Stimulated activated CD8-positive, alpha-beta memory T cell treated with anti-CD3 and anti-CD28 coated beads, Interleukin-4, amount 100 ng/mL, for 48 hours (primary cell): ENCODE results near the gene RTP2.
A peak's percentile ranks its signal among the peaks of the same experiment; 100 is the strongest.

Experiments
- DNase-seq: peaks from one replicate; pipeline ENCODE4 v3.0.0-alpha.2; 2020

RTP2 gene, protein sequence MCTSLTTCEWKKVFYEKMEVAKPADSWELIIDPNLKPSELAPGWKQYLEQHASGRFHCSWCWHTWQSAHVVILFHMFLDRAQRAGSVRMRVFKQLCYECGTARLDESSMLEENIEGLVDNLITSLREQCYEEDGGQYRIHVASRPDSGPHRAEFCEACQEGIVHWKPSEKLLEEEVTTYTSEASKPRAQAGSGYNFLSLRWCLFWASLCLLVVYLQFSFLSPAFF

DNA sequence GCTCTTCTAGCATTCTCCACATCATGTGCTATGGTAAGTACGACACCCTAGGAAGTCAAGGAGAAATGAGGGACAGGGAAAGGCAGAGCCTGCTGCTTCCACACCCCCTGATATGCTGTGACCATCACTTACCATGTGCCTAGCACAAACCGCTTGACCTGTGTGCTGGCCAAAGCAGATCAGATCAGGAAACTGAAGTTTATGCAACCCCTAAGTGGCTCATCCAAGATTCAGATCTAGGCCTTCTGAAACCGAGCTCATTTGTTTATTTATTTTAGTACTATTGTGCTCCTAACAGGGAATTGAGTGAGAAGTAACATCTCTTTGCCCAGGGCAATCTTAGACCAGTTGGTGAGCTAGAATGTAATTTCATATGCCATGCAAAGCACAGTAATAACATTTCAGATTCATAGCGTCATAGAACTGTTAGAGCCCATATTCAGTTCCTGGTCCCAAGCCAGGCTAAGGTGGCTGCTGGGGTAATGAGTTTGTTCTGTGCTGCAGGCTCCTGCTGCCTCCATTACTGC is at the start of gene RTP2:
TSS of gene RTP2 (minus strand) at position 51 of the 527 bp plus-strand sequence. CDS start 429 bp downstream, outside the sequence.
- DNase-seq = no peak

DNA sequence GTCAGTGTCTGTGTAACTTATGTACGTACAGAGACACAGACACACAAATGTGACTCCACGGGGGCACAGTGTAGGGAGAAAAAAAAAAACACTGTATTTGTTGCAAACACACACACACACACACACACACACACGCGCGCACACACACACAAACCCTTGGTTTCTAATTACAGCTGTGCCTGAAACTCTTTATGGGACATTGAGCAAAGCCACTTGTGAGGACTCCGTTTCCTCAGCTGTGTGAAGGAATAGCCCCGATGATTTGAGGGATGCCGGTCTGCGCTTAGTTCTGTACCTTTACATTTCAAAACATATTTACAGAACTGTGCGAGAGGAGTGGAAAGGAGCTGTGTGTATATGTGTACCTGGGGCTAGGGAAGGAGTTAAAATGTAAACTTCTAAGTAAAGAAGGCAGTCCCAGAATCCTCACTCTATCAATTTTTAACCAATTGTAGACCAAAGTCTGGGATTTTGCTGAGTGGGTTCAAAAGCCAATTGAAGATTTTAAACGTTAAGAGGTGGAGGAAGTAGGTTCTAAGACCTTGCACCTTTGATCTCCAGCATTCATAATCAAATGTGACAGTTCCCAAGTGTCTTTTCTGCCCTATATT is 48.3 kb upstream of the RTP2 start:
- no peak for DNase-seq

DNA sequence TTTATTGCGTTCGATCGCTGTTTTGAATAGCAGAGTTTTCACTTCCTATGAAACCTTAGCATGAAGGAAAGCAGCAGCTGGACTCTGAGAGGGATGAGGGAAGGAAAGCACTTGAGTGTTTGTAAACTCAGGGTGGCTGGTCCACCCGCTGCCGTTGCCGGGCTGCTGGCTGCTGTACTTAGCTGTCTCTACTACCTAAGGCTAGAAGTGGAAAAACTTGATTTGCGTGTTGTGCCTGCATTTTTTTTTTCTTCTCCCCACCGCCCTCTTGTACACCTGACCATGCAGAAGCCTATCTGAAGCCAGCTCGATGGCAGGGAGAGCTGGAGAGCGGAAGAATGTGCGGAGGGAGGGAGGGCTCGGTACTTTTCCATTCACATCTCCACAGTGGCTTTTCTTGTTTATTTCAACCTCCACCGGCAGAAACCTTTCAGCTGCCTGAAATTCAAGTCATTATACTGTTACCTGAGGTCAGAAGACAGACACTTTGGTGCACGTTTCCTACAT is 47.7 kb upstream of the RTP2 start:
- no peak for DNase-seq

DNA sequence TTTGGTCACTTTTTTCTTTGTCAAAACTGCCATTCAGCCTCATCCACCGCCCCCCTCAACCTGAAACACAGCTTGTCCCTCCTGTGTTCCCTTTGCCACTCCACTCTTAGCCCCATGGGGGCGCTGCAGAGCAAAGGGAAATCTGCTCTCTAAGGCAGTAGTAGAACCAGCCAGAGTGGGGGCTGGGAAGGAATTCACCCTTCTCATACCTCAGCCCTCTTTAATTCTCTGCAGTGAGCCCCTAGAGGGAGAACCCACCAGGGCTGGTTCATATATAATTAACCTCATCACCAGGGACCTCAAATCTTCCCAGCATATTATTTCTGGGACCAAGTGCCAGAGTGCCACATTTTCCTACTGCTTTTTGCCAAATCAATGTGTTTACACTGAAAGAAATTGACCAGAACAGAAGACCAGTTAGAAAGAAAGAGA is 45.7 kb upstream of the RTP2 start:
- peak; percentile 98 for DNase-seq

DNA sequence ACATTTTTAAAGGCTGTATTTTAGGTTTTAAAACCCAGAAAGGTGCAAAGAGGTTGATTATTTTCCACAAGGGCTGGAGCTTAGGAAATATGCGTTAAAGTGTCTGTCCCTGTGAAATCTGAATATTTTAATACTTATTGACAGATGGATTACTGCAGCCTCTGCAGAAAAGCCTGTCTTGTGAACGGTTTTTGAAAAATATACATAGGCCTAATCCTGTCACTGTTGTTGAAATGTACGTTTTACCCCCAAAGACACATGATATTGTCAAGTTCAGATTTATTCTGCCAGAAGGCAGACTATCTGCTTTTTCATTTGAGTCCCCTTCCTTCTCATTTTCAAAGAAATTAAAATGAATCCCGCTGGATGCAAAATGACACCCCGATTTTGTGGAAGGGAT is 45.1 kb upstream of the RTP2 start:
- DNase-seq = no peak

DNA sequence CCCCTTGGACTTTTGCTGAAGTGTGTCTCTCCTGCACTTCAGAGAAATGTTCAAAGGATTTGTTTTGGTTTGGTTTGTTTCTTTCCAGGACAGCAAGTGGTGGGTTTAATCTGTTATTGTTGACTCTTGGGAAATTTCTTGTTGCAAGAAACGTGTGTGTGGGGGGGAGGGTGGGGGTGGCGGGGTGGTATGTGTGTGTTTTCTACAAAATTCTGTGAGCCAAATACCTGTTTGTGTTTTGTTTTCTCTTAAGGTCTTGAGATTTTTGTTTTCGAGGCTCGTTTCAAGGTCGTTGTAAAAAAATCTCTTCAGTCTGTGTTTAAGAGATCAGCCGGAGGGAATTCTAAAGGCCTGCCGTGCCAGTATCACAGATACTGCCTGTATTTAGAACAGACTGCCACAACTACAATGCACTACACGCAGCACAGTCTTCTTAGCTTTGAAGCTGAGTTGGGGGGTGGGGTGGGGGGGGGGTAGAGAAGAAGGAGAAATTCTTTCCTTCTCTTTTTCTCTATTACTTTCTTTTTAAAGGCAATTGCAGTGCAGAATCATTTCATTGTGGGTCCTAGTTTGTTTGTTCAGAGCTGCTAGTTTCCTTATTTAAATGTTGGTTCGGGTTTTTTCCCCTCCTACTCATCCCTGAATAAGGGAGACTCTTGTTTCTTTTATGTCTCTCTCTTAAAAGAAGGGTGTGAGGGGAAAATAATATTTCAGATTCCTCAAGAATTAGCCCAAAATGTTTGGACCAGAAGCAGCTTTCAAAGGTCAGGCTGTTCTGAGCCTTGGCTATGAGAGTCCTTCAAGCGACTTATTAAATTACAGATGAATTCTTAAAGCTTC is 44.3 kb upstream of the RTP2 start:
- no peak for DNase-seq

DNA sequence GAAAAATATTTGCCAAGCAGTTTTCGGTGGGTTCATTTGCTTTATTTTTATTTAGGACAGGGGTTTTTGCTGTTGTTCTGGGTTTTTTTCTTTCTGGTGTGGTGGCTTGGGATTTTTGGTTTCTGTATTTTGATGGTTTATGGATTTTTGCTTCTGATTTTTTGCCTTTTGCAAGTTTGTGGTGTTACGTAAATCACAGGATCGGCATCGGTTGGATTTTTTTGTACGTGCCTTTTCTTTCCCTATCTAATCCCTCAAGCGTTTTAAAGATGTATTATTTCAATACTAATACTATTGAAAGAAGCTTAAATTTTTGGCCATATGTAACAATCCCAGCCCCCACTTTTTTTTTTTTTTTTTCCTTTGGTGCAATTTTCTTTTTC is 43.7 kb upstream of the RTP2 start:
- no peak for DNase-seq

DNA sequence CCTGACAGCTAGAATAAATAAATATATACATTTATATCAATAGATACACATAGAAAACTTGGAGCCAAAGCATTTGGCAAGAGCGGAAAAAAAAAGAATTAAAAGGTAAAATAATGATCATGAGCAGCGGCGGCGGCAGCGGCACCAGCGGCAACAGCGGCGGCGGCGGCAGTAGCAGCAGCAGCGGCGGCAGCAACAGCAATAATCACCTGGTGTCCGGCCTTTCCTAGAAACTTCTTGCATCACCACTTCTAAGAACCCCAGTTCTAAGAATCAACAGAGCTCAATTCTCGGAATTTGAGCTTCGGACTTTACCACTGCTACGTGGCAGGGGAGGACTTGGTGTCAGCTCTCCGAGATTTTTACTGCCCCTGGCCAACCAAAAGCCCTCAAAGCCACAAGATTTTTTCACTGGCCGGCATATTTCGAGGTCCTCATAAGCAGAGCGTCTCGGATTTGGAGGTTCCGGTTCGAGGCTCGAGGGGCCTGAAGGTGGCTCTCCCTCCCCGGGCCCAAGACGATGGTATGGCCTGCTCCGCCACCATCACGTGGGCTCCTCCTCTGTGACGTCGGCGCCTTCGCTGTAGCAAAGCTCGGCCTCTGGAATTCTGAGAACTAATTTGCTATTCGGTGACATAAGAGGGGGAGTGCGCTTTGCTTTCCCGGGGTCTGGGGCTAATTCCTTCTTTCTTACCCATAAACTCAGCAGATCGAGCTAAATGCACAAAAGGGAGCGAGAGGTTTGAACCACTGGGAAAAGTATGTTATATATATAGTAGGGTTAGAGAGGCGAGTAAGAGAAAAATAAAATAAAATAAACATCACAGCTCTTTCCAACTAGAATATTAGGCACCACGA is 43.1 kb upstream of the RTP2 start, which contains the start of gene BCL6:
TSS of gene BCL6 (minus strand) at position 268 of the 858 bp plus-strand sequence. CDS start 11,775 bp downstream, outside the sequence.
- peak; percentile 88 for DNase-seq

DNA sequence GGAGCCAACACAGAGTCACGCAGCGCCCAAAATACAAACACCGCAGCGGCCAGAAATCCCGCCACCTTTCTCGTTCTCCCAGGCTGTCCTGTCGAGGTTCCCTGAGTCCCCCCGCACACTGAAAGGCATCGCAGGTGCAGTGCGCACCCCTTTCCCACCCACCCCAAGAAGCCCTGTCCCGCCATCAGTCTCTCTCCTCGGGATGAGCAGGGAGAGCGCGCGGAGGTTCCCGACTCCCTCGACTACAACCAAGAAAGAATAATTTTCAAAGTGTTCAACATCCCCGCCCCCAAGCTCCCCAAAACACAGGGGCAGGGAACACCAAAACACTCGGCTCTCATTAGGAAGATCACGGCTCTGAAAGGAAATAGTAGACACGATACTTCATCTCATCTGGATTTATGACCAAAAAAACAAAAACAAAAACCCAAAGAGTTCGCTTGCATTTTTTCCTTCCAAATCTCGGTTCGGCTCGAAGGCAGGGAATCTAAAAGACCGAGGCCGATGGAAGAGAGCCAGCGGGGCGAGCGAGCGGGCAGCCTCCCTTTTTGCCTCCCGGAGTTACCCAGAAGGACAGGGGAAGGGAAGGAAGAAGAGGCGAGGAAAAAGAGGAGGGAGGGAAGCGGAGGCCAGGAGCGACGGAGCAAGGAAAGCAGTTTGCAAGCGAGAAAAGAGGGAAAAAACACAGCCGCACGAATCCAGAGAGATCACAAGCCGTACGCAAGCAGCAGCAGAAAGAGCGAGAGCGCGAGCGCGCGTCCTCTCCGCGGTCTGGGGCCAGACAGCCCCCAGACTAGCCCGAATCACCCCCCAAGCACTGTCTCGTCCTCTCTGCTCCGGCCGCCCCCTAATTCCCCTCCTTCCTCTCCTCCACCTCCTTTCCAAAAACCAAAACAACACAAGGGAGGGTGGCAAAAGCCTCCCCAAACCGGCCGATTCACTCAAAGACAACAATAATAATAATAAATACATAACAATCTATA is 42.1 kb upstream of the RTP2 start:
- DNase-seq = peak; percentile 64

DNA sequence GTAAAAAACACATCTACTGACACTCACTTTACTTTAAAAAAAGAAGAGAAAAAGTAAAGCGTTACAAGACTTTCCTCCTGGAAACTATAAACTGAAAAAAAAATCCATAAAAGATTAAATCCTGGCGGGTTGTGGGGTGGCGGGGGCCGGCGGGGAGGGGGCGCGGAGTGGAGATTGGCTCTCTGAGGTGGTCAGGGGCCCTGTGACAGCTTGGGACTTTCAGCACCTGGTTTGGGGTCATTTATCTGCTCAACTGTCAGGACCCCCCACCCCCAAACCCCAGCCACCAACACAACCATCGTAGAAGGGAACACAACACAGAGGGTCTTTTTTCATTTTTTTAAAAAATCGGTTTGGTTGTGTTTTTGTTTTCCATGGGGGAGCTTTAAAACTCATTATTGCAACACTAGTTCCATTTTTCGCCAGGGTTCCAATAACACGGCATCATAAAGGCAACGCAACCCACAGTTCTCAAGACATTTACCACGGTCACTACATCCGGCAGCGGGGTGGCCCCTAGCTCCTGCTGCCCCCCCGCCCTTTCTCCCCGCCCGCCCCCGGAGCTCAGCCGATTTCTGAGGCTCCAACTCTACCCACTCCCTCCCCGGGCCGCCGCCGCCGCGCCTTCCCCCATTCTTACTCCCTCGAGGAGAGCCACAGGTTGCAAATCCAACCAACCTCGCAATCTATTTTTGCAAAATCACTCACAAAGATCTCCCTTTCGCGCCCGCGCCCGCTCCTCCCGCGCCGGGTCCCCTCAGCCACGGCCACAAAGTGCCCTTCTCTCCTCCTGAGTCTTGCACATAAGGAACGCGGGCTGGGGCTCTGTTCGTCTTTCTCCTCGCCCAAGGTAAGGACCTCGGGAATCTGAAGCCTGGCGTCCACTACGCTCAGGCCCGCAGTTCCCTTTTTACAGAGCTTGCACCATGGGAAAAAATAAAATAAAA is 41.1 kb upstream of the RTP2 start:
- DNase-seq = peak; percentile 79

DNA sequence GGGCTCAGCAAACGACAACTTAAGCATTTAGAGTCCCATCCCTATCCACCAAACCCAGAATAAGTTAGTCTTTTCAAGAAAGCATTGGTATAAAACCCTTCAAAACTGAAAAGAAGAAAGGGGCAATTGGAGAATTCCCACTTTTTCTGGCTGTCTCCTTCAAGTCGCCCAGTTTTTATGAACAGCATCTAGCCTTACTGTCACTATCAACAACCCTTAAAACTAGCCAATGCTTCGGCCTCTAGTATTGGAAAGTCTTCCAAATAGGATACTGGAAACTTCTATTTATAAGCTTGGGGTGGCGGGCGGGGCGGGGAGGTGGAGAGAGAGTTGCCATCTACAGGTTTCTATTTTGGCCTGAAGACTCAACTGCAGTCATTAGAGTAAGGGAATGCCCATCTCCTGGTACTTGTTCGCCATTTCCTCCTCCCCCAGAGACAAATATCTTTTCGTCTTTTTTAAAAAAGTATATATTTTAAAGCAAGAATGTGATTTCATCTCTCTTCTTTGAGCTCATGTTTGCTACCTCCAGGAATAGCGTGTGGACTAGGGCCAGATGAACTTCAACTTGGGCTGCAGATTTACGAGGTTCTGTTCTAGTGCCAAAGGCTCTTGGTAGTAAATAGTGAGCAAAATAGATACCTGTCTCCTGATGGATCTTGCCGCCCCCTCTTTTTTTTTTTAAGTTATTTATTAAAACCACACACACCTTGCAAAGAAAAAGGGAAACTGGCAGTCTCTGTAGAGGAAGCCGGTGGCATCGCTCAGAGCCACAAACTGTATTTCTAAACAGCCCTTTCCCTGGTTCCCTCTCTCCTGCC is 40.2 kb upstream of the RTP2 start:
- DNase-seq = peak; percentile 36

DNA sequence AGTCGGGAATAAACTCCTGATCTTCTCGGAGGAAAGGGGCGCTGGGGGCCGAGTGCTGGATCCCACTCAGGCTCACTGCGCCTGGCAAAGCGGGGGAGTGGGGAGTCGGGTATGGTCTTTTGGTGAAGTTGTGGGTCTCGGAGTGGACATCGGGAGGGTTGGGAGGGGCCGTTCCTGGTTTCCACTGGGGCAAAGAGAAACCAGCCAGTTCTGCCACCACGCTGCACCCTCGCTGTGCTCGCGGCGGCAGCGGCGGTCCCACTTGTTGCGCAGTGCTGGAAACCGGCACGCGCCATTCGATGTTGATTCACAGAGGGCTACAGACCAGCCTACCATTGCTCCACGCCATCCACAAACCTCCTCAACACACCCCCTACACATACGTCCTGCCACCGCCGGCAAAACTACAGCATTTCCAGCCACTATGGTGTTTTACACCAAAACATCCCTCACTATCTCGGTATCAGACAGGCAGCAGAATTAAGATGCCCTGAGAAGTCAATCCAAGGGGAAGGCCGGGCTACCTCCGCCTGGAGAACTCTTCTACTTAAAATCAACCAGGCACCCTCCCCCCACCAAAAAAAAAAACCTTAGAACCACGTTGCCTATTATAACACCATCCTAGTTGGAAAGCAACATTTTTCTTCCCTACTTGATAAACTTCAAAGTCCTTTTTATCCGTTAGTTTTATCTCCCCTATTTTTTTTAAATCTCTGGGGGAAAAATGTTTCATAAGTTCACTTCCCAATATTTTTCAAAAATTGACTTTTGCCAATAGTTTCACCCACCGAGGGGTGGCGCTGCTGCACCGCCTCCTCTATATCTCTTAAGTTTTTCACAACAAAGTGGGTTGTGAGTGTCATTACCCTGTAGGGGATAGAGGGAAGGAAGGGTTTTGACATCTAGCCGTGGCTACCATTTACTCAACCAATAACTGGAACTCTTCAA is 39.3 kb upstream of the RTP2 start:
- DNase-seq = peak; percentile 88

DNA sequence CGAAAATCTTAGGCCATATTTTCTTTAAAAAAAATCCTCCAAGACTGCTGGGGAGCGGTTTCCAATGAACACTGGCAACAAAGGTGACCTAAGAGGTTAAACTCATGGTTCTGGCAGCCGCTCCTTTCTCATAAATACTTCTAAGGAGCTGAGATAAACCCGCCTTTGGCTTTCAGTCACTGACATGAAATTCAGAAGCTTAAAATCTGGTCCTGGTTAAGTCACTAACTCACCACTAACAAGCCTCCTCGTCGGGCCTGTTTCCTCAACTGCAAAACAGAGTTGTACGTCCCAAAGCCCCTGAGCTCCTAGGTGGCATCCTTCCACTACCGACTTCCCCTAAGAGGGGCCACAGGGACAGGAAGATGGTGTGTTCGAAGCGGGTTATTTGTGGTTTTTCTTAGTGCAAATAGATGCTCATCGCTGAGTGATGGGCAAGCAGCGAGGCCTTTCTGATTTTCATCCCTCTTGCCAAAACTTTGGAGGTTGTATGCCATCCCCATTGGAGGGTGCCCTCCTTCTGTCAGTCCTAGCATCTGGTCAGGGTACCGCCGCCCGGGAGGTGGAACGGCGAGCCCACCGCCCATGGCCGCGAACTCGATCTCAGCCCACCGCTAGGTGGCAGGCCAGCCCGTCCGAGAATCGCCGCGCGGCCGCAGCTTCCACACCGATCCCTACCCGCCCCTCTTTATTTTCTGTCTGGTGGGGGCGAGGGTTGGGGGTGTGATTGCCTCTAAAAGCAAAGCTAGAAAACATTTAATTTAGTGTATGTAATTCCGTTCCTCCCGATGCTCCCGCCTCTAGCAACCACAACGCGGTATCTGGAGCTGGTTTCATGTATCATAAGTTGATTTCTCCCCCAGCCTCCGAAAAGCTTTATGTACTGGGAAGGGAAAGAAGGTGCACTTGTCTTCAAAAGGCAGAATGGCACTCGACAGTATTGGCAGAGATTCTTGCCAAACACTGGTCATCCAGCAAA is 38.4 kb upstream of the RTP2 start:
- peak; percentile 83 for DNase-seq

DNA sequence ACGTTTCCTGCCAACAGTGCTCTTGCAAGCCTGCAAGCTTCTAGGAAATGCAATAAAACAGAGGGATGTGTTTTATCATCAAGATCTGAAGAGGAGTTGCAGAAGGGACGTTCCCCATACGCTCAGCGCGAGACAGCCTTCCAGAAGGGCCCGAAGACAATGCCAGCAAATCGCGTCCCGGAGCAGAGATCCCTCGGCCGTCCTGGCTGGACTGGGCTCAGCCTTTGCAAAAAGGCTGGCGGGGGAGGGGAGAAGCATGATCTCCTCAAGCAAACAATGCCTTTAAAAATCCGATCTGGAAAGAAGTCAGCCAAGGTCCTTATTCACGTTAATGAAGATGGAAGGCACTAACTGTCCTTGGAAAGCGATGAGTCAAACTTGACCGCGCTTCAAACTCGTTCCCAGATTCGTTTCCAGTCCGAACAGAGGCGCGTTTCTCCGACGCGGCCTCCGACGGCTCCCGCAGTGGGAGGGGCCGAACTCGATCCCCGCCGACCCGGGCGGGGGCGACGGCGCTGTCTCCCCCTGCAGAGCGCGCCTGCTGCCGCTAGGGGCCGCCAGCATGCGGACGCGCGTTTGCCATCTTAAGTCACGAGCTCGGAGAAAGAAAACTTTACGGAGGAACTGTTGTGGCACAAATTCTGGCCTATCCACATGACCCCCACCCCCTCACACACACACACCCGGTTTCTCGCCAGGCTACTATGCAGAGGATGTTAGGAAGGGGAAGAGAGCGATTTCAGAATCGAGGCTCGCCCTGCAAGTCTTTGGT is 37.4 kb upstream of the RTP2 start:
- peak; percentile 88 for DNase-seq

DNA sequence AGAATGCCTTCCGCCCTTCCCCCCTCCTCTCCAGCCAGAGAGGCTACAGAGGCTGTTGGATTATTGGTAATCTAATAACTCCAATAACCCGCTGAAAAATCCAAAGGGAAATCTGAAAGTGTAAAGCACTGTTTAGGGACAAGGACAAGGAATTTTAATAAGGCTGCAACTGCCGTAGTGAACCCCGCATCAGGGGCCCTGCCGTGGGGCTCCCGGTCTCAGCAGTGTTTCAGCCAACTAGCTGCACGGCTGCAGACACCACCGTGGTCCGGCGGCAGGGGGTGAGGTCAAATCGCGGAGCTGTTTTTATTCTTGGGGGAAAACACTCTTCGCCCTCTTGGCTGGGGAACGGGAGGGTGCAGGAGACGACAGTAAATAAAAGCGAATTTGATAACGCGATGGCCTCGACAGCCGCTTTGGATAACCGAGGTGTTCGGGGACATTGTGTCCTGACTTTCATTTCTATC is 36.8 kb upstream of the RTP2 start:
- DNase-seq = peak; percentile 63
